Suprapubic skin (tissue), 4 donors: ENCODE results near the gene SIGLEC9. TPM values are rescaled to one million over a fixed set of nuclear protein-coding genes. Genes with fewer than 3 reads are reported as not detected.
"Not testable (repeated sequence)": the region's sequence is repeated elsewhere in the genome, so short reads cannot be mapped to it uniquely, and the experiment has no call there.

Source experiments
- DNase-seq, 2 donors: peaks; one replicate each; pipeline ENCODE4 v3.0.0-alpha.2; 2019; ENCODE audit warnings: low spot score in 2 of 2
- H3K27ac ChIP-seq: fragments of 200-600 bp; sonication (generic); one replicate; pipeline ENCODE4 v1.5.1; 2019
- H3K27me3 ChIP-seq: fragments of 200-600 bp; sonication (generic); one replicate; pipeline ENCODE4 v1.5.1; 2019
- H3K36me3 ChIP-seq: fragments of 200-600 bp; sonication (generic); one replicate; pipeline ENCODE4 v1.5.1; 2019
- H3K4me1 ChIP-seq: fragments of 200-600 bp; sonication (generic); one replicate; pipeline ENCODE4 v1.5.1; 2019
- H3K4me3 ChIP-seq: fragments of 200-600 bp; sonication (generic); one replicate; pipeline ENCODE4 v1.5.1; 2019; ENCODE audit warnings: mild to moderate bottlenecking
- H3K9me3 ChIP-seq: fragments of 200-600 bp; sonication (generic); one replicate; pipeline ENCODE4 v1.5.1; 2019
- CTCF ChIP-seq, 2 donors: fragments of 200-600 bp in 1 of 2; fragments of 450-650 bp in 1 of 2; sonication (generic) in 1 of 2; IDR thresholded peaks; one replicate each; pipeline ENCODE4 v1.5.1; 2016 to 2019; ENCODE audit warnings: antibody characterized with exemption in 2 of 2, mild to moderate bottlenecking in 1 of 2, moderate library complexity in 1 of 2
- EP300 ChIP-seq: sonication (generic); formaldehyde crosslinking; IDR thresholded peaks from one replicate; pipeline ENCODE4 v1.6.1; 2017; ENCODE audit warnings: antibody characterized with exemption
- POLR2A ChIP-seq, 2 donors: fragments of 450-650 bp; IDR thresholded peaks; one replicate each; pipeline ENCODE4 v1.6.1; 2017; ENCODE audit warnings: antibody characterized with exemption in 2 of 2, mild to moderate bottlenecking in 2 of 2, moderate library complexity in 2 of 2
- POLR2AphosphoS5 ChIP-seq, 3 donors: sonication (generic); formaldehyde crosslinking; IDR thresholded peaks; one replicate each; pipeline ENCODE4 v1.6.1; 2017; ENCODE audit warnings: antibody characterized with exemption in 3 of 3
- WGBS: methylation state at CpG from one replicate; pipeline ENCODE4 v1.1.5; 2018; 5-methylcytosine and 5-hydroxymethylcytosine counted together
- total RNA-seq, 4 donors: library from RNA; depleted of rRNA; stranded (reverse); fragments of >200 nt; gene quantifications; one replicate each; pipeline ENCODE4 v1.1.0, GENCODE V29; 2016

The SIGLEC9 gene
- total RNA-seq, 4 donors from 2014 or later = 0.68 to 1.3 (median 0.83) TPM; not detected in 1

- H3K4me1 ChIP-seq, DNase-seq, H3K4me3 ChIP-seq, H3K9me3 ChIP-seq, H3K27ac ChIP-seq, H3K36me3 ChIP-seq: not testable (repeated sequence)
- TF ChIP-seq CTCF (IDR thresholded peaks at IDR 0.05) = peak; percentile 84 to 92
- 5% methylated on average over 11 of the region's 11 CpGs for WGBS
- peaks cover 25% of the 10 kb centered on the region for H3K27me3 ChIP-seq
Observed at GRCh38 chr19:51169283-51169918, 44.7 kb downstream of the SIGLEC9 start.

GRCh38 chr19:51172223-51172622 is 47.5 kb downstream of the SIGLEC9 start:
- WGBS = 91% methylated on average over 1 of the region's 2 CpGs
- Histone ChIP-seq H3K36me3 (no peaks in the 10 kb centered on the region), H3K9me3 (no peaks in the 10 kb centered on the region), H3K4me1 (peaks cover 5% of the 10 kb centered on the region), H3K4me3 (no peak overlapping the region), H3K27me3 (peaks cover 22% of the 10 kb centered on the region), H3K27ac (no peak overlapping the region)
- TF ChIP-seq POLR2A (IDR thresholded peaks at IDR 0.05) (no peak), POLR2AphosphoS5 (IDR thresholded peaks at IDR 0.05) (no peak), CTCF (IDR thresholded peaks at IDR 0.05) (no peak), EP300 (no peak)
- no peak for DNase-seq

GRCh38 chr19:51173681-51174080 is 49.0 kb downstream of the SIGLEC9 start:
- Histone ChIP-seq H3K9me3 (no peaks in the 10 kb centered on the region), H3K4me1 (peaks cover 5% of the 10 kb centered on the region), H3K36me3 (no peaks in the 10 kb centered on the region), H3K27ac (no peak overlapping the region), H3K27me3 (peaks cover 15% of the 10 kb centered on the region), H3K4me3 (no peak overlapping the region)
- TF ChIP-seq POLR2AphosphoS5 (IDR thresholded peaks at IDR 0.05) = no peak
- no peak for TF ChIP-seq CTCF (IDR thresholded peaks at IDR 0.05)
- no peak for TF ChIP-seq POLR2A (IDR thresholded peaks at IDR 0.05)
- TF ChIP-seq EP300 = no peak
- no peak for DNase-seq
- WGBS = 64% methylated on average over 5 of the region's 5 CpGs

- TF ChIP-seq POLR2AphosphoS5 (IDR thresholded peaks at IDR 0.05) = no peak
- no peak for TF ChIP-seq CTCF (IDR thresholded peaks at IDR 0.05)
- TF ChIP-seq POLR2A (IDR thresholded peaks at IDR 0.05) = no peak
- no peak for TF ChIP-seq EP300
- H3K4me3 ChIP-seq = no peak overlapping the region
- H3K9me3 ChIP-seq = no peaks in the 10 kb centered on the region
- H3K27me3 ChIP-seq = peaks cover 14% of the 10 kb centered on the region
- WGBS = 44% methylated on average over 1 of the region's 1 CpG
- no peaks in the 10 kb centered on the region for H3K36me3 ChIP-seq
- no peaks in the 10 kb centered on the region for H3K4me1 ChIP-seq
- no peak for DNase-seq
- no peak overlapping the region for H3K27ac ChIP-seq
Observed at GRCh38 chr19:51179256-51179655, 54.5 kb downstream of the SIGLEC9 start.

Other genes with a start within 250 kb of the SIGLEC9 start
- 1 to 10 TPM in 1 of 4 donors, under 1 TPM in 1, not detected in 2; 0.83 to 1.6 TPM for gene KLK4, start 213.5 kb upstream of the SIGLEC9 start, total RNA-seq
- gene KLK5, start 171.9 kb upstream of the SIGLEC9 start, total RNA-seq = 100 to 1,000 TPM in 3 of 4 donors, 10 to 100 TPM in 1; 40.3 to 299 (median 177) TPM
- gene KLK6, start 155.3 kb upstream of the SIGLEC9 start, total RNA-seq = 10 to 100 TPM in 1 of 4 donors, 1 to 10 TPM in 2, not detected in 1; 5.4 to 56.9 (median 9.0) TPM
- 100 to 1,000 TPM in 3 of 4 donors, 10 to 100 TPM in 1; 48.3 to 418 (median 218) TPM for gene KLK7, start 141.0 kb upstream of the SIGLEC9 start, total RNA-seq
- gene KLK8, start 123.3 kb upstream of the SIGLEC9 start, total RNA-seq = 100 to 1,000 TPM in 1 of 4 donors, 10 to 100 TPM in 3; 19.7 to 126 (median 87.2) TPM
- gene KLK10, start 105.2 kb upstream of the SIGLEC9 start, total RNA-seq = 10 to 100 TPM; 45.2 to 85.3 (median 53.9) TPM
- gene KLK11, start 98.3 kb upstream of the SIGLEC9 start, total RNA-seq = 100 to 1,000 TPM; 173 to 372 (median 269) TPM
- gene KLK12, start 89.9 kb upstream of the SIGLEC9 start, total RNA-seq = 1 to 10 TPM in 2 of 4 donors, not detected in 2; 2.6 to 5.0 TPM
- gene KLK13, start 59.8 kb upstream of the SIGLEC9 start, total RNA-seq = 10 to 100 TPM in 3 of 4 donors, 1 to 10 TPM in 1; 6.6 to 23.5 (median 16.5) TPM
- gene KLK14, start 42.0 kb upstream of the SIGLEC9 start, total RNA-seq = 10 to 100 TPM in 1 of 4 donors, 1 to 10 TPM in 3; 3.8 to 22.8 (median 5.2) TPM
- 10 to 100 TPM in 3 of 4 donors, 1 to 10 TPM in 1; 7.7 to 14.6 (median 12.9) TPM for gene CTU1, start 16.5 kb upstream of the SIGLEC9 start, total RNA-seq
- not detected for gene SIGLEC7, start 17.4 kb downstream of the SIGLEC9 start, total RNA-seq
- gene CD33, start 100.2 kb downstream of the SIGLEC9 start, total RNA-seq = 1 to 10 TPM in 3 of 4 donors, under 1 TPM in 1; 0.51 to 7.0 (median 2.4) TPM
- gene SIGLECL1, start 126.2 kb downstream of the SIGLEC9 start, total RNA-seq = not detected
- under 1 TPM in 1 of 4 donors, not detected in 3; 0.26 TPM for gene IGLON5, start 186.7 kb downstream of the SIGLEC9 start, total RNA-seq
- gene VSIG10L, start 217.2 kb downstream of the SIGLEC9 start, total RNA-seq = 10 to 100 TPM; 20.4 to 35.6 (median 28.8) TPM
- gene ETFB, start 241.5 kb downstream of the SIGLEC9 start, total RNA-seq = 10 to 100 TPM; 56.7 to 69.7 (median 63.6) TPM
- gene CLDND2, start 244.1 kb downstream of the SIGLEC9 start, total RNA-seq = not detected
- gene NKG7, start 247.7 kb downstream of the SIGLEC9 start, total RNA-seq = not detected